ENCODE data around the gene TOM1. TPM values are rescaled to one million over a fixed set of nuclear protein-coding genes. Genes with fewer than 3 reads are reported as not detected.
A peak's percentile ranks its signal among the peaks of the same experiment; 100 is the strongest.

The TOM1 gene
- total RNA-seq, 2 donors from 2014 or later, result 32.1 to 34.0 TPM

DNA sequence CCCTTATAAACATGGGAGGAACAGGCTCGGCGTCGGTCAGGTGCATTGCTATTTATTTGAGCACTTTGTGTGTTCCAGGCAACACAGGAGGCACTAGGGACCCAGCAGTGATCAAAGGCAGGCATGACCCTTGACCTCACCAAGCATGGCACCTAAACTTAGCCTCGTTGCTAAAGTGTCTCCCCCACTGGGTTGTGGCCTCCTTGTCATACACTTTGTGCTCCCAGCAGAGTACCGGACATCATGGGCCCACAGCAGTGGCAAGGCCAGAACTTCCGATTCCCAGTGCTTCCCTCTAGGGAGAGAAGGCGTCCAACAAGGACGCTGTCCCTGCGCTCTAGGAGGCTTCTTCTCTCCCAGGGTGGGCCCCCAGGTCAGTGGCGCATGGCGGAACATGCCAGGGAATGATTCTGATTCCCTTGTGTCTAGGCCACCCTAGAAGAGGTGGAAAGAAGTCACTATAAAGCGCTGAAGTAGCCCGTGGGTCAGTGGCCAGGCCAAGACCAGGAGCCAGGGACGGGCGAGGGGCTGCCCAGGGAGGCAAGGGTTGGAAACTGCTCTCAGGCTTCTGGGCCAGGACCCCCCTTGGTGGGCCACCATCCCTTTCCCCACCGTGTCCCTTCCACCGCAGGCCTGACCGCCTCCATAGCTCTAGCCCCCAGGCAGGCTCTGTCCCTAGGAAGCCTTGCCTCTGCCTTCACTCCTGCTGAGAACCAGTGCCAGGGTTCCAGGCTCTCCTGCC is 19.7 kb downstream of the TOM1 start:
- intact Hi-C loops (cut with DNase I), result no loop called here
- DNase-seq (ENCODE audit: low spot score), result peak; percentile 60

DNA sequence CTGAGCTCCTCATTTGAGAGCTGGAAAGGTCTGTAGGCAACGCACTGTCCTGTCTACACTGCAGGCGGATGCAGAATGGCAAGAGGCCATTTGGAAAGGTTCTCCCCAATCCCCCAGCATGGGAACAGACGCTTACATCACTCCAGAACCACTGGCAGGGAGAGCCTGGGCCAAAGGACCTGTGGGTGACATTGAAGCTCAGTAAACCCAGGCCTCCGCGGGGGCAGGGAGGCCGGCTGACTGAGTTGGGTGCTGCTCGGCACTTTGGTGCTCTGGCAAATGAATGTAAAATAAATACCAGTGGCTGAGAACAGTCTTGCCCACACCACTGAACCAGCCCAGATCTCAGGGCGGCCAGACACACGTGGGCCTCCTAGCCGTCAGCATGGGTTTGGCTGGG is 22.4 kb downstream of the TOM1 start:
- DNase-seq (ENCODE audit: low spot score), result no peak
- intact Hi-C loops (cut with DNase I), result no loop called here

DNA sequence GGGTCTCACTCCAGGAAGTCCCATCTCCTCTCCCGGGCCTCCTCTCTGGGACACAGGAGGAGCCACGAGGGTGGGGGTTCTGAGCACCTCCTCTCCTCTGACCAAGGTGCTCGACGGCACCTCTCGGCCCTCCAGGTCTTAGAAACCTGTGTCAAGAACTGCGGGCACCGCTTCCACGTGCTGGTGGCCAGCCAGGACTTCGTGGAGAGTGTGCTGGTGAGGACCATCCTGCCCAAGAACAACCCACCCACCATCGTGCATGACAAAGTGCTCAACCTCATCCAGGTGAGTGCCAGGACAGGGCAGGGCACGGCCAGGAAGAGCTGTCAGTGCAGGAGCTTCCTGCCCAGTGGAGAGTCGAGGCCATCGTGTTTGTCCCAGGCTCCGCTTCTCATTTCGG is 23.2 kb downstream of the TOM1 start:
- no peak for DNase-seq (ENCODE audit: low spot score)

DNA sequence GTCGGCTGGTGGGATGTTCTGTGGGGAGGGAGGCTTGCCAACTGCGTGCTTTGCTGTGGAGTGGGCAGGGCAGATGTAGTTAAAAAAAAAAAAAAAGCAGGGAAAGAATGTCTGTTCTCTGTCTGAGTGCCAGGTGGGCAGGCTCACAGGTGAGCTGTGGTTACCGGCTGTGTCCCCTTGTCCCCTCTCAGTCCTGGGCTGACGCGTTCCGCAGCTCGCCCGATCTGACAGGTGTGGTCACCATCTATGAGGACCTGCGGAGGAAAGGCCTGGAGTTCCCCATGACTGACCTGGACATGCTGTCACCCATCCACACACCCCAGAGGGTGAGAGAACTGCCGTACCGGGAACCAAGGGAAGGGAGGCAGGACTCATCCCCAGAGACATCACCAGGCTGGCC is 23.6 kb downstream of the TOM1 start:
- intact Hi-C loops (cut with DNase I), result no loop called here

More for the DNA sequence above, 23.2 kb downstream of the TOM1 start:
- intact Hi-C loops (cut with DNase I), result no loop called here

DNA sequence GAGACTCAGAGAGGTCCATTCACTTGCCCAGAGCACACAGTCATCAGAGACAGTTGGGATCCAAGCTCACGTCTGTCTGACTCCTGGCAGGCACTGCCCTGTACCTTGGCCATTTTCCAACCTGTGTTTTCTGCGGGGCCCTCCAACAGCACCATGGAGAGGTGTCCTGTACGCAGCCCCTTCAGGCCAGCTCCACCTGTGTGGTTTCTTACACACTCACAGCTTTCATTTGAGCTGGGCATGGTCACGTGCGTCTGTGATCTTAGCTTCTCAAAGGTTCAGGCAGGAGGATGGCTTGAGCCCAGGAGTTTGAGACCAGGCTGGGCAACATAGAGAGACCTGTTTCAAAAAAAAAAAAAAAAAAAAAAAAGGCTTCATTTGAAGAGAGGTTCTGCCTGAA is 24.4 kb downstream of the TOM1 start:
- DNase-seq (ENCODE audit: low spot score), result no peak

More for the DNA sequence above, 23.6 kb downstream of the TOM1 start:
- DNase-seq (ENCODE audit: low spot score), result no peak

DNA sequence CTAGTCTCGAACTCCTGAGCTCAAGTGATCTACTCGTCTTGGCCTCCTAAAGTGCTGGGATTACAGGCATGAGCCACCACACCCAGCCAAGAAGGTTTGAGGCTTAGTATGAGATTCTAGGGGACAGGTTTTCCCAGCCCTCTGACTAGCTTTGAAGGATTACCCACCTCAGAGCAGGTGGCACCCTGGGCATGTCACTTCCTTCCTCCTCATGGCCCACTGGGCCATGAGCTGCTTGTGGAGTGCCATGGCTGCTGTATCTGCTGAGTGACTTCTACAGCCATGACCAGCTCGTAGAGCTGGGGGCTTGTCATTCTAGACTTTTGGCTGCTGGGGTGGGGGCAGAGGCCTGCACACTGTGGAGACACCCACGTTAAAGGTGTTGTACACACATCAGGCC is 25.1 kb downstream of the TOM1 start:
- no peak for DNase-seq (ENCODE audit: low spot score)
- intact Hi-C loops (cut with DNase I), result no loop called here

More for the DNA sequence above, 24.4 kb downstream of the TOM1 start:
- intact Hi-C loops (cut with DNase I), result no loop called here

DNA sequence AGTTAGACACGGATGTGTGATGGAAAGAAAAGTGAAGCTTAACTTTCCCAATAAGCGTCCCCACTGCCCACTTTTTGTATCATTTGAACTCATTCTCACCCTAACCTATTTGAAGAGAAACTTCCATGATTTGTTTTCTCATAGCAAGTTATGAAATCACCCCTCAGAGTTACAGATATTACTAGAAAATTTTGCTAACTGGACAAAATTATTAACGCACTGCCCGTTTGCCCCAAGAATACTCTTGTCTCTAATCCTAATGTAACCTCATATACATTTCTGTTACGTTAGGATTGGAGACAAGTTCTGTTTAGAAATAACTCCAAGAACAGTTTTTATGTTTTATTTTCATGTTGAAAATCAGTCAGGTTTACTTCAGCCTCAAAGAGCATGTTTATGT is 25.5 kb downstream of the TOM1 start:
- intact Hi-C loops (cut with DNase I), result no loop called here
- no peak for DNase-seq (ENCODE audit: low spot score)

DNA sequence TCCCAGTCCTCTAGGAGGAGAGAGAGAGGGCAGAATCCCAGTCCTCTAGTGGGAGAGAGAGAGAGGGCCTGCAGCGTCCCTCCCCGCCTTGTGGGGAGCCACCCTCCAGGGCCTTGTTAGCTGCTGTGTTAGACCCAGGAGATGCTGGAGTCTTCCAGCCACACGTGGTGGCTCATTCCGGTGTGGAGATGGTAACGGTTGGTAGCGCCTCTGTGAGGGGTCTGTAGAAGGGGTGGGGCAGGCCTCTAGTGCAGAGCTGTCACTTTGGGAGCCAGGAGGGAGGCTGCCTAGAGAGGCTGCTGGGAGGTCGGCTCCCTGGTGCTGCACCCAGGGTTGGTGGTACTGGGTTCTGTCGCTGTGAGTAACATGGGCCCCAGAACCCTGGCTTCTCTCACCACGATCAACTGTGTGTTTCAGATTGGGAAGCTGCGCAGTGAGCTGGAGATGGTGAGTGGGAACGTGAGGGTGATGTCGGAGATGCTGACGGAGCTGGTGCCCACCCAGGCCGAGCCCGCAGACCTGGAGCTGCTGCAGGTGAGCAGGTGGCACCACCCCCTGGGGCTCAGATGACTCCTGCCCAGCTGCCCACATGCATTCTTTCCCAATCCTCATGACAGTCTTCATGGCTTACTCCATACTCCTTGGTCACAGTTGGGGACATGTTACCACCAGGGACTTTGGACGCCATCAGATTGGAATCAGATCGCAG is 27.3 kb downstream of the TOM1 start:
- no peak for DNase-seq (ENCODE audit: low spot score)
- intact Hi-C loops (cut with DNase I), result no loop called here

DNA sequence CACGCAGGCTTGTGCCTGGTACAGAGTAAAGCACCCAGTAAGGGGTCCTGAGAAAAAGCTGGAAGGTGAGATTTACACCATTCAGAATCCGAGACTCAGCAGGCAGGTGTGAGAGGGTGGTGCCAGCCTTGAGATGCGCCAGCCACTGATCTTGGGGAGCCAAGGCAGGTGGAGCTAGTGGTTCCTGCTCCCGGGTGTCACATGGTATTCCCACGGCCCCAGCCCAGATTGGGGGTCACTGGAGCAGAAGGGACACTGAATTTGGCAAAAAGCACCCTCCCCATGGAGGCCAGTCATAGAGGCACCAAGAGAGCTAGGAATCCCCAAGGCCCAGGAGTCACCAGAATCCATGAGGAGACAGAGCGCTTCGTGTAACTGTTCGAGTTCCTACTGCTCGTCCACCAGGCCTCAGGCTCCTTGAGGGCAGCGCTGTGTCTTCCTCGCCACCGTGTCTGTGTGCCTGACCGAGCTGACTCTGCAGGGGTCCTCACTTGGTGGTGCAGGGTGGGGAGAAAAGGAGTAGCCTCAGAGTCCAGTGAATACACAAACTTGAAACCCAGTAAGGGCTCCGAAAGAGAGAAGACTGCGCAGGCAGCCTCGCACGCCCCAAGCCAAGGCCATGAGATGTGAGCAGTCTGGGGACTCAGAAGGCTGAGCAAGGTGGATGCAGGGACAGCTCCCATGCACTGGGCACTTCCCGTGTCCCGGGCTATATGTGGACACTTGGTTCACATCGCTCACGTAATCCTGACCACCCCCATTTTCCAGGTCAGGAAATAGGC is 28.2 kb downstream of the TOM1 start:
- DNase-seq (ENCODE audit: low spot score), result no peak
- intact Hi-C loops (cut with DNase I), result no loop called here

DNA sequence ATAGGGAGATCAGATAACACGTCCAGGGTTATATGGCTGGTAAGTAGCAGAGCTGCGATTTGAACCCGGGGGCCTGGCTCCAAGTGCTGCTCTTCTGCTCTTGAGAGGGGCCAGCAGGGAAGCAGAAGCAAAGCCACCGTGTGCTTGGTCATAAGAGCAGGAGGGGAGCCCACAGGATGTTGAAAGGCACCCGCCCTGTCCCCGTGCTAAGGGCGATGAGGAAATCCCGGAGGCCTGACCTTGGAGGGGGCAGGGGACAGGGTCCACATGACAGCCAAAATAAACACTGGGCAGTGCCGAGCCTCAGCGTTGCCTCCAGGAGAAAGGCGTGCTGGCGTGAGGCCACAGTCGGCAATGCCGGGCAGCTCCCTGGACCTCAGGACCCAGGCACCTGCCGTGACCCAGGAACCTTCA is 28.8 kb downstream of the TOM1 start:
- no peak for DNase-seq (ENCODE audit: low spot score)
- intact Hi-C loops (cut with DNase I), result no loop called here

DNA sequence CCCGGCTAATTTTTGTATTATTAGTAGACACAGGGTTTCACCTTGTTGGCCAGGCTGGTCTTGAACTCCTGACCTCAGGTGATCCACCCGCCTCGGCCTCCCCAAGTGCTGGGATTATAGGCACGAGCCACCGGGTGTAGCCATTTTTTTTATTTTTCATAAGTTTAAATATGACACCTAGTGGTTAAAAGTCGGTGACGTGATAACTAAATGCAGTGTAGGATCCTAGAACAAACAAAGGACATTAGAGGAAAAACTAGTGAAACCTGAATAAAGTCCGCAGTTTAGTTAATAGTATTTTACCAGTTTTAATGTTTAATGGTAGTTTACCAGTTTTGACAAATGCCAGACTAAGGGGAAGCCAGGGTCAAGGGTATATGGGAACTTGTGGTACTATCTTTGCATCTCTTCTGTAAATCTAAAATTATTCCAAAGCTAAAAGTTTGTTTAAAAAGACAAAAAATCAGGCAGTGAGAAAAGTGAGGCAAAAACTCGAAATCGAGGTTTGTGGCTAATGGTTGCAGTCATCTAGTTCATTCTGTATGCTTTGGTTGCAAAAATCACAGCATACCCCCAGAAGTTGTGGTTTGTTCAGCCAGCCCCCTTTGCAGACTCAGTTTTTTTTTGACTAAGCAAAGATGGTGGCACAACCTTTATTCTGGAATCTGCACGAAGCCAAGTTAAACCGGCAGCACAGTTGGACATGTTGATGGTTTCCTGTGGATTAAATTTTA is 29.6 kb downstream of the TOM1 start:
- intact Hi-C loops (cut with DNase I), result no loop called here

DNA sequence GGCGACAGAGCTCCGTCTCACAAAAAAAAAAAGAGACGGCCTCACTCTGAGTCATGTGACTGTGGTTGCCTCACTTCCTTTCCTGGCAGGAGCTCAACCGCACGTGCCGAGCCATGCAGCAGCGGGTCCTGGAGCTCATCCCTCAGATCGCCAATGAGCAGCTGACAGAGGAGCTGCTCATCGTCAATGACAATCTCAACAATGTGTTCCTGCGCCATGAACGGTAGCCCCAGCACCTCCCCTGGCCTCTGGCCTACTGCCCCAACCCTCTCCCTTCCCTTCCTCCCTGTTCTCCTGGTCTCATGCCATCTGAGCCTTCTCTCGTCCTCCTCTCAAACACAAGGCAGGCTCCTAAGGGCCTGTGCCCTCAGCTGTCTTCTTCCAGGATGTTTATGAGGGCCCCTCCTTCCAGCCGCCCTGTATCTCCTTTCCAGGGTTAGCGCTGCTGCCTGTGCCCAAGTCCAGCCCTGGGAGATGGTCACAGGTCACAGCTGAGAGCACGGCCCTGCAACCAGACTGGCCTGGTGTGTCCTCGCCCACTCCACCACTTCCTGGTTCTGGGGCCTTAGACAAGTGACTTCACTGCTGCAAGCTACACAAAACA is 30.7 kb downstream of the TOM1 start:
- peak; percentile 95 for DNase-seq (ENCODE audit: low spot score)

More for the DNA sequence above, 29.6 kb downstream of the TOM1 start:
- no peak for DNase-seq (ENCODE audit: low spot score)

DNA sequence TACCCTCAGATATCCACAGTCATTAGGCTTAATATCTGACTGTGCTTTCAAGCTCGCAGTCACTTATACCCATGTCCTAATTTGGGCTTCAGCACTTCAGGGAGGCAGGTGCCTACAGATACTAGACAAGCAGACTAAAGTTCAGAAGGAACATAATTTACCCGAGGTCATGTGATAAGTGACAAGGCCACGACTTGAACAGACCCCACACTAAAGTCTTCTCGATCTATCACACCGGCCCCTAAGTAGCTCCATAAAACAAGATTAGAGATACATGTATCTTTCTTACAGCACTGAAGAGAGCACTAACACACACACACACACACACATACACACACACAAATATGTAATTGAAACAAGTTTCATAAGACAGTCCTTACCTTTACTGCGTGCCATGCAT is 32.6 kb downstream of the TOM1 start:
- intact Hi-C loops (cut with DNase I), result no loop called here
- DNase-seq (ENCODE audit: low spot score), result no peak

More for the DNA sequence above, 30.7 kb downstream of the TOM1 start:
- intact Hi-C loops (cut with DNase I), result no loop called here

DNA sequence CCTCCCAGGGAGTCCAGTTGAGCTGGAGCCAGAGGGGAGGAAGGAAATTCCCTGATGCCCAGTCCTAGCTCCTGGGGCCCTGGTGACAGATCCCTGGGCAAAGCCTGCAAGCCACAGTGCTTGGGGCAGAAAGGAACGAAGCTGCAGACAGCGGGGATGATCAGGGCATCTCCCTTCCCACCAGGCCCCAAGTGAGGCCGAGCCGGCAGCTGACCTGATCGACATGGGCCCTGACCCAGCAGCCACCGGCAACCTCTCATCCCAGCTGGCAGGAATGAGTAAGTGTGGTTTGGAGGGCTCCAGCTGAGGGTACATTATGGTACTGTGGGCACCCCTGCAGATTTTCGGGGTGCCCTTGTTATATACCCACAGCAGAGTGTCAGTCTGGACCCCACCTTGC is 33.5 kb downstream of the TOM1 start:
- DNase-seq (ENCODE audit: low spot score), result no peak
- intact Hi-C loops (cut with DNase I), result no loop called here

DNA sequence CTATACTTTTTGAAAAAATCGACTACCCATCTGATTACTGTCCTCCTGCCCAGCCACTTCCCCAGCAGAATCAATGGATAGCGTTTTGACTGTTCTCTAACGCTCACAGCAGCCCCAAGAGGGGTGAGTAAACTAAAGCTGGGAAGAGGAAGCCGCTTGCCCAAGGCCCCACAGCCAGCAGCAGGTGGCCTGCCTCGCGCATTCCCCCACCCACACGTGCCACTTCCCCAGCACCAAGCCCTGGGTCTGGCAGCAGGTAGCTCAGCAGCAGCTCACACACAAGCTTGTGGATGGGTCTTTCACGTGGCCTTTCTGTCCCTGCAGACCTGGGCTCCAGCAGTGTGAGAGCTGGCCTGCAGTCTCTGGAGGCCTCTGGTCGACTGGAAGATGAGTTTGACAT is 34.3 kb downstream of the TOM1 start:
- intact Hi-C loops (cut with DNase I), result no loop called here
- DNase-seq (ENCODE audit: low spot score), result no peak

DNA sequence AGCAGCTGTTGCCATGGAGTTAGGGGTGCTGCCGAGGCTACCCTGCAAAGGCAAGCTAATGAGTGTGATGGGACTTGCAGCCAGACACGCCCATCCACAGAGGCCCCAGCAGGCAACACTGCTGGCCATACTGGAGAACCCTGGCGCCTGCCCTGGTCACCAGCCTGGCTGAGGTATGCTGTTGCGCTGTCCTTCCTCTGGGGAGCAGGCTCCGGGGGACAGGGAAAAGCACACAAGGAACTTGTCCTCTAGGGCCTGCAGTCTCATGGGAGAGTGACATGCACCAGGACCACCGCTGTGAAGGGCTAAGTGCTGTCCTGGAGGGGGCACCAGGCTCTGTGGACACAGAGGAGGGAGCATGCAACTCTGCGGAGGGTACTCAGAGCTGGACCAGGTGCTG is 35.8 kb downstream of the TOM1 start:
- intact Hi-C loops (cut with DNase I), result no loop called here
- no peak for DNase-seq (ENCODE audit: low spot score)

DNA sequence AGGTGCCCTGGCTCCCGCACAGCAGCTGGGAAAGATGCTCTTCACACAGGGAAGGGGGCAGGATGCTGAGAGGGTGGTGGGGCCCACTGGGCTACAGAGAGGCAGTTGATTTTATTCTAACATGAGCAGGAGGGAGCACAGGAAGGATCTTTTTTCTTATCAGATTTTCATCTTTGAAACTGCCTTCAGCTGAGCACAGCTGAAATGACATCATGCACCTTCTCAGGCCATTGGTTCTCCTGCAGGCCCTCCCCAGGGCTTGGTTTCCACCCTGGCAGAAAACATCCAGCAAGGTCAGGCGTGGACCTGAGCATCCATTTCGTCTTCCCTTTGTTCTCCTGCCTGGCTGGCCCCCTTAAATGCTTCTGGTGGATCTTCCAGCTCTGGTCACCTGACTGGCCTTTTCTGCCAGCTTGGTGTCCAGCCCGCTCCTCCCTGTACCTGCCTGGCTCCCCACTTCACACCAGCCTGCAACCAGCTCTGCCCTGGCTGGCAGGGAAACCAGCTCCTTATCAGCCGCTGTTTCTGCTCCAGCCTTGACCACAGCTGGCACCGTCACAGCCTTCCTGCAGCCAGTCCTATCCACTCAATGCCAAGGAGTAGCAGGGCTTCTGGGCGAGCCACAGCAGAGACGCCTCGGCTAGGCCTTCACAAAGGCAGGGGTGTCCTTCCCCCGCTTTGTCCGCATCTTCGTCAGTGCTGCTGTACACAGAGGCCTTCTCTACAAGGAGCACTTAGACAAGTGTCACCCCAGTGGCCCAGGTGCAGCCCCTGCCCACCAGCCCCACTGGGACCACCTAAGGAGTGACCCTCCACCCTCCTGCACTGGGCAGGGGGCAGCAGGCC is 36.5 kb downstream of the TOM1 start:
- intact Hi-C loops (cut with DNase I), result no loop called here
- no peak for DNase-seq (ENCODE audit: low spot score)

DNA sequence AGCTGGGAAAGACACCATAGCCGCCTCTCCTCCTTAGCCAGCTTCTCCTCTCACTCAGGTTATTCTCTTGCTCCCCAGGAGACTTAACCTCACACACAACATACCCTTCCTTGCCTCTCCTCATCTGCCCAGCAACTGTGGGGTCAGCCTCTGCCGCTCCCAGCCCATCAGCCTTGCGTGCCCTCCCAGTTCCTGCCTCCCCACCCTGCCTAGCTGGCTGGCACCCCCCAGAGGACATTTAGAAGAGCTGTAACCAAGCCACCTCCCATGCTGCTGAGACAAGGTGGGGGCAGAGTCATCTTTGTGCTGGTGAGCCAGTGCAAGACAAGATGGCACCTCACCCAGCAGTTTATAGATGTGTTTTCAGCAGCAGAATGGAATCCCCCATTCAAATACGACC is 38.2 kb downstream of the TOM1 start:
- intact Hi-C loops (cut with DNase I), result no loop called here
- no peak for DNase-seq (ENCODE audit: low spot score)
